Measurements from ENCODE around the gene FCF1. TPM values are rescaled to one million over a fixed set of nuclear protein-coding genes. Genes with fewer than 3 reads are reported as not detected.

The FCF1 gene
- total and polyA plus RNA-seq, 9 of the 15 experiments (the other 6 are each of a cell fraction or from before 2014, with no cell fraction given): 6.8 to 91.9 (median 40.0) TPM

- no TSS peak for BruUV-seq (replicated peaks)
- no peak for FAIRE-seq
- intact Hi-C loops (cut with micrococcal nuclease): no loop called here
- Histone ChIP-seq H3K9ac (ENCODE audit: insufficient read depth in 1 of 2, low read depth in 2 of 2, low read length in 2 of 2) (no peak overlapping the region), H3K4me2 (ENCODE audit: insufficient read depth, low read length) (no peak overlapping the region), H3K4me3 (no peak overlapping the region), H3K27ac (ENCODE audit: extremely low read depth, low read depth, low read length) (no peak overlapping the region), H2AFZ (ENCODE audit: low read depth, low read length) (no peak overlapping the region), H3K4me1 (replicated peaks in 1 of 2; ENCODE audit: control insufficient read depth in 2 of 2, insufficient read depth in 2 of 2, low read length in 2 of 2) (no peaks in the 10 kb centered on the region), H3K9me1 (ENCODE audit: control insufficient read depth, insufficient read depth, low read length) (no peaks in the 10 kb centered on the region), H3K36me3 (ENCODE audit: control insufficient read depth, insufficient read depth, low read length) (peaks cover 83% of the 10 kb centered on the region), H3K79me2 (ENCODE audit: control insufficient read depth, insufficient read depth, low read length) (no peaks in the 10 kb centered on the region), H3K9me3 (replicated peaks; ENCODE audit: control insufficient read depth, insufficient read depth, low read depth, low read length) (no peaks in the 10 kb centered on the region), H3K27me3 (ENCODE audit: control insufficient read depth in 2 of 2, insufficient read depth in 2 of 2, low read length in 2 of 2) (no peaks in the 10 kb centered on the region), H4K20me1 (replicated peaks; ENCODE audit: control insufficient read depth, insufficient read depth, low read length) (no peaks in the 10 kb centered on the region)
- ChIA-PET CTCF (ENCODE audit: low intra/inter-chr PET ratio) (no interaction called here), POLR2A (no interaction called here)
- TF ChIP-seq, protein P1, sequence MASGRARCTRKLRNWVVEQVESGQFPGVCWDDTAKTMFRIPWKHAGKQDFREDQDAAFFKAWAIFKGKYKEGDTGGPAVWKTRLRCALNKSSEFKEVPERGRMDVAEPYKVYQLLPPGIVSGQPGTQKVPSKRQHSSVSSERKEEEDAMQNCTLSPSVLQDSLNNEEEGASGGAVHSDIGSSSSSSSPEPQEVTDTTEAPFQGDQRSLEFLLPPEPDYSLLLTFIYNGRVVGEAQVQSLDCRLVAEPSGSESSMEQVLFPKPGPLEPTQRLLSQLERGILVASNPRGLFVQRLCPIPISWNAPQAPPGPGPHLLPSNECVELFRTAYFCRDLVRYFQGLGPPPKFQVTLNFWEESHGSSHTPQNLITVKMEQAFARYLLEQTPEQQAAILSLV (tag; IDR thresholded peaks at IDR 0.05): no peak
- TF ChIP-seq ELF4 (CRISPR knock-in tag; IDR thresholded peaks at IDR 0.05): no peak
- no peak for TF ChIP-seq FOSL1 (tag; conservative IDR thresholded peaks at IDR 0.05)
- no peak for TF ChIP-seq PHF21A (IDR thresholded peaks at IDR 0.05; ENCODE audit: borderline replicate concordance, low read depth)
- TF ChIP-seq NR2C2 (CRISPR knock-in tag; IDR thresholded peaks at IDR 0.05): no peak
- no peak for TF ChIP-seq NR2C2 (tag; IDR thresholded peaks at IDR 0.05)
- no peak for TF ChIP-seq IFI16 (CRISPR knock-in tag; IDR thresholded peaks at IDR 0.05)
- no peak for TF ChIP-seq SRSF7 (optimal IDR thresholded peaks at IDR 0.05; ENCODE audit: low read depth, low read length)
- TF ChIP-seq, protein P2, sequence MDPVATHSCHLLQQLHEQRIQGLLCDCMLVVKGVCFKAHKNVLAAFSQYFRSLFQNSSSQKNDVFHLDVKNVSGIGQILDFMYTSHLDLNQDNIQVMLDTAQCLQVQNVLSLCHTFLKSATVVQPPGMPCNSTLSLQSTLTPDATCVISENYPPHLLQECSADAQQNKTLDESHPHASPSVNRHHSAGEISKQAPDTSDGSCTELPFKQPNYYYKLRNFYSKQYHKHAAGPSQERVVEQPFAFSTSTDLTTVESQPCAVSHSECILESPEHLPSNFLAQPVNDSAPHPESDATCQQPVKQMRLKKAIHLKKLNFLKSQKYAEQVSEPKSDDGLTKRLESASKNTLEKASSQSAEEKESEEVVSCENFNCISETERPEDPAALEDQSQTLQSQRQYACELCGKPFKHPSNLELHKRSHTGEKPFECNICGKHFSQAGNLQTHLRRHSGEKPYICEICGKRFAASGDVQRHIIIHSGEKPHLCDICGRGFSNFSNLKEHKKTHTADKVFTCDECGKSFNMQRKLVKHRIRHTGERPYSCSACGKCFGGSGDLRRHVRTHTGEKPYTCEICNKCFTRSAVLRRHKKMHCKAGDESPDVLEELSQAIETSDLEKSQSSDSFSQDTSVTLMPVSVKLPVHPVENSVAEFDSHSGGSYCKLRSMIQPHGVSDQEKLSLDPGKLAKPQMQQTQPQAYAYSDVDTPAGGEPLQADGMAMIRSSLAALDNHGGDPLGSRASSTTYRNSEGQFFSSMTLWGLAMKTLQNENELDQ (CRISPR knock-in tag; IDR thresholded peaks at IDR 0.05; ENCODE audit: borderline replicate concordance): no peak
- no peak for TF ChIP-seq GABPB2 (CRISPR knock-in tag; conservative IDR thresholded peaks at IDR 0.05)
- no peak for TF ChIP-seq ZNF740 (CRISPR knock-in tag; IDR thresholded peaks at IDR 0.05)
- no peak for TF ChIP-seq ZNF740 (tag; IDR thresholded peaks at IDR 0.05)
- no peak for TF ChIP-seq SIN3A (IDR thresholded peaks at IDR 0.05; ENCODE audit: borderline replicate concordance in 2 of 2, control insufficient read depth in 1 of 2, low read depth in 2 of 2, low read length in 2 of 2)
- no peak for TF ChIP-seq STAG1 (CRISPR knock-in tag; IDR thresholded peaks at IDR 0.05; ENCODE audit: borderline replicate concordance)
- TF ChIP-seq ZBTB26 (CRISPR knock-in tag; IDR thresholded peaks at IDR 0.05): no peak
- TF ChIP-seq SMAD2 (IDR thresholded peaks at IDR 0.05; ENCODE audit: low read depth, low read length): no peak
- in situ Hi-C loops (cut with MboI): no loop called here
- no peak for ATAC-seq
- no peak for DNase-seq (ENCODE audit: extremely low read depth in 1 of 4, low spot score in 3 of 4)
- 94% methylated on average over 4 of the region's 4 CpGs for WGBS (ENCODE audit: insufficient coverage, low coverage, missing lambda C conversion rate)
Measured at GRCh38 chr14:74671789-74672188, 41.2 kb upstream of the FCF1 start.
